GM19395 (cell line): ENCODE results near the gene C1orf210.

Experiments used
- ATAC-seq: cut with Tn5 transposase; IDR thresholded peaks from one replicate; pipeline ENCODE4 v1.9.1; 2021; ENCODE audit warnings: mild to moderate bottlenecking, moderate library complexity; ENCODE audit not compliant: unreplicated experiment

The C1orf210 gene

GRCh38 chr1:43312663-43313515, 27.5 kb upstream of the C1orf210 start:
- no peak for ATAC-seq

GRCh38 chr1:43312212-43312623, 26.8 kb upstream of the C1orf210 start:
- ATAC-seq: no peak

- no peak for ATAC-seq
These were observed 26.1 kb upstream of the C1orf210 start for GRCh38 chr1:43311521-43311920.

GRCh38 chr1:43309405-43310025, 24.1 kb upstream of the C1orf210 start:
- no peak for ATAC-seq

- no peak for ATAC-seq
These were observed 23.4 kb upstream of the C1orf210 start for GRCh38 chr1:43308635-43309404.

- no peak for ATAC-seq
These were observed 22.2 kb upstream of the C1orf210 start for GRCh38 chr1:43307458-43308158.

GRCh38 chr1:43306688-43307457, 21.5 kb upstream of the C1orf210 start:
- no peak for ATAC-seq

GRCh38 chr1:43305926-43306687, 20.7 kb upstream of the C1orf210 start:
- ATAC-seq: no peak

- ATAC-seq: no peak
These were observed 20.1 kb upstream of the C1orf210 start for GRCh38 chr1:43305461-43305860.

- no peak for ATAC-seq
These were observed 19.5 kb upstream of the C1orf210 start for GRCh38 chr1:43304771-43305300.

- ATAC-seq: no peak
These were observed 18.9 kb upstream of the C1orf210 start for GRCh38 chr1:43304314-43304681.

- ATAC-seq: no peak
These were observed 18.3 kb upstream of the C1orf210 start for GRCh38 chr1:43303471-43304313.

GRCh38 chr1:43302721-43303470, 17.5 kb upstream of the C1orf210 start:
- ATAC-seq: no peak

GRCh38 chr1:43302201-43302600, 16.8 kb upstream of the C1orf210 start:
- ATAC-seq: no peak

GRCh38 chr1:43300378-43301094, 15.2 kb upstream of the C1orf210 start, which contains the start of gene TIE1:
Gene TIE1, plus strand, starts transcription at chr1:43300982. Its CDS starts 90 bp downstream, at chr1:43301072.
- ATAC-seq: no peak

GRCh38 chr1:43299101-43299500, 13.7 kb upstream of the C1orf210 start:
- no peak for ATAC-seq

GRCh38 chr1:43298055-43298454, 12.7 kb upstream of the C1orf210 start:
- ATAC-seq: no peak
